ENCODE results near the gene TMC7. TPM values are rescaled to one million over a fixed set of nuclear protein-coding genes. Genes with fewer than 3 reads are reported as not detected.

Gene TMC7
- total RNA-seq, result 1.5 and 2.5 TPM in 2 replicates

GRCh38 chr16:18983565-18984434 is at the start of gene TMC7:
Gene TMC7 (plus strand): TSS chr16:18983934. CDS start chr16:18984064, 130 bp downstream.

GRCh38 chr16:19067349-19068236 is 83.9 kb downstream of the TMC7 start, which contains the start of gene COQ7:
Gene COQ7 (plus strand): TSS chr16:19067614. CDS start chr16:19067665, 51 bp downstream.

Other genes starting within 250 kb of the TMC7 start
- gene RPS15A, start 193.6 kb upstream of the TMC7 start, total RNA-seq, result 2,615 and 2,871 TPM in 2 replicates
- 287 and 331 TPM in 2 replicates for gene ARL6IP1, start 182.4 kb upstream of the TMC7 start, total RNA-seq
- 20.8 and 36.4 TPM in 2 replicates for gene SMG1, start 57.5 kb upstream of the TMC7 start, total RNA-seq
- gene COQ7, start 83.7 kb downstream of the TMC7 start, total RNA-seq, result 9.6 and 15.7 TPM in 2 replicates
- gene ITPRIPL2, start 130.0 kb downstream of the TMC7 start, total RNA-seq, result 29.0 and 30.9 TPM in 2 replicates
- 0.15 and 0.80 TPM in 2 replicates for gene SYT17, start 184.3 kb downstream of the TMC7 start, total RNA-seq